Endothelial cell of umbilical vein (primary cell): ENCODE results near the gene FAM184B. TPM values are rescaled to one million over a fixed set of nuclear protein-coding genes. Genes with fewer than 3 reads are reported as not detected.

Experiments
- BruUV-seq: library from RNA; stranded (reverse); fragments of 400-500 nt; replicated peaks from 2 replicates; lab custom pipeline; 2021; lab: Mats Ljungman, UMichigan
- CTCF ChIA-PET: fragments of 300-600, 350-600 bp; sonication (Branson Sonifier 250); formaldehyde crosslinking; loops from one replicate; lab custom pipeline; 2021; ENCODE audit warnings: antibody characterized with exemption, inconsistent platforms; lab: Charles Lee
- POLR2A ChIA-PET: fragments of 300-600, 350-600 bp; sonication (Branson Sonifier 250); formaldehyde crosslinking; loops from one replicate; lab custom pipeline; 2021; ENCODE audit warnings: antibody characterized with exemption, inconsistent platforms; lab: Charles Lee
- DNase-seq: peaks from one replicate; pipeline ENCODE4 v3.0.0-alpha.2; 2011; ENCODE audit warnings: low read depth, low spot score
- FAIRE-seq: peaks from 2 replicates; lab custom pipeline; 2011; peaks lifted over from hg19 to GRCh38; lab: Jason Lieb, UNC
- H2AFZ ChIP-seq: 2 replicates; pipeline ENCODE4 v1.6.0; 2012; ENCODE audit warnings: low read depth, low read length, control low read depth, inconsistent platforms
- H3K27ac ChIP-seq: 2 replicates; pipeline ENCODE4 v1.5.1; 2011; ENCODE audit warnings: low read depth, mild to moderate bottlenecking, control low read depth, low read length, moderate library complexity; ENCODE audit not compliant: insufficient read depth
- H3K27me3 ChIP-seq, 2 experiments: 2 replicates each; pipeline versions ENCODE4 v1.6.0 to v1.6.1; 2011; ENCODE audit warnings: low read length in 2 of 2, mixed read lengths in 1 of 2; ENCODE audit not compliant: control insufficient read depth in 2 of 2, insufficient read depth in 2 of 2
- H3K36me3 ChIP-seq, 2 experiments: 2 replicates in 1 of 2; 3 replicates in 1 of 2; pipeline ENCODE4 v1.5.1; 2011; ENCODE audit warnings: low read length in 2 of 2, mild to moderate bottlenecking in 1 of 2, moderate library complexity in 1 of 2; ENCODE audit not compliant: control insufficient read depth in 2 of 2, insufficient read depth in 2 of 2; ENCODE audit errors: extremely low read depth in 1 of 2
- H3K4me1 ChIP-seq: 3 replicates; pipeline ENCODE4 v1.5.1; 2011; ENCODE audit warnings: mild to moderate bottlenecking, low read length; ENCODE audit not compliant: control insufficient read depth, insufficient read depth; ENCODE audit errors: extremely low read depth
- H3K4me2 ChIP-seq: 2 replicates; pipeline ENCODE4 v1.6.1; 2011; ENCODE audit warnings: low read length, control low read depth, mixed read lengths; ENCODE audit not compliant: insufficient read depth
- H3K4me3 ChIP-seq, 3 experiments: fragments of 200-600 bp in 1 of 3; sonication (generic), shearing (Covaris generic) in 1 of 3; replicated peaks in 1 of 3; 2 replicates each; pipeline ENCODE4 v1.5.1; 2011 to 2016; ENCODE audit warnings: control low read depth in 3 of 3, low read length in 3 of 3, mild to moderate bottlenecking in 2 of 3, inconsistent platforms in 1 of 3, low read depth in 1 of 3, moderate library complexity in 1 of 3; ENCODE audit not compliant: insufficient read depth in 1 of 3
- H3K79me2 ChIP-seq: 2 replicates; pipeline ENCODE4 v1.6.0; 2012; ENCODE audit warnings: low read length, inconsistent platforms; ENCODE audit not compliant: control insufficient read depth, insufficient read depth
- H3K9ac ChIP-seq: replicated peaks from 2 replicates; pipeline ENCODE3; 2011; ENCODE audit warnings: low read length, control low read depth; ENCODE audit not compliant: insufficient read depth; ENCODE audit errors: extremely low read depth
- H3K9me1 ChIP-seq: replicated peaks from 3 replicates; pipeline ENCODE4 v1.6.0; 2011; ENCODE audit warnings: mild to moderate bottlenecking, low read length; ENCODE audit not compliant: control insufficient read depth, insufficient read depth; ENCODE audit errors: extremely low read depth
- H3K9me3 ChIP-seq: replicated peaks from 2 replicates; pipeline ENCODE4 v1.5.1; 2012; ENCODE audit warnings: low read length, inconsistent platforms; ENCODE audit not compliant: control insufficient read depth, insufficient read depth
- H4K20me1 ChIP-seq: replicated peaks from 2 replicates; pipeline ENCODE3; 2011; ENCODE audit warnings: mild to moderate bottlenecking, low read length; ENCODE audit not compliant: control insufficient read depth, insufficient read depth; ENCODE audit errors: extremely low read depth
- EZH2 ChIP-seq: IDR thresholded peaks from 2 replicates; pipeline ENCODE4 v1.6.1; 2012; ENCODE audit warnings: borderline replicate concordance, low read depth, mild to moderate bottlenecking, moderate library complexity, low read length, inconsistent platforms; ENCODE audit not compliant: severe bottlenecking
- FOS ChIP-seq: IDR thresholded peaks from 2 replicates; pipeline ENCODE4 v1.6.1; 2011; ENCODE audit warnings: mild to moderate bottlenecking, low read length, moderate library complexity, borderline replicate concordance; ENCODE audit not compliant: insufficient read depth
- GATA2 ChIP-seq: IDR thresholded peaks from 2 replicates; pipeline ENCODE4 v1.7.0; 2011; ENCODE audit warnings: low read depth, mild to moderate bottlenecking, moderate library complexity, mixed read lengths, low read length; ENCODE audit not compliant: insufficient read length, insufficient read depth
- JUN ChIP-seq: IDR thresholded peaks from 2 replicates; pipeline ENCODE4 v1.6.1; 2011; ENCODE audit warnings: borderline replicate concordance, low read depth; ENCODE audit not compliant: insufficient read length, insufficient read depth
- MYC ChIP-seq: IDR thresholded peaks from one replicate; pipeline ENCODE4 v1.6.1; 2011; ENCODE audit warnings: mild to moderate bottlenecking, low read depth, low read length
- POLR2A ChIP-seq: IDR thresholded peaks from 2 replicates; pipeline ENCODE4 v1.6.1; 2012; ENCODE audit warnings: low read depth, mild to moderate bottlenecking, control low read depth, low read length
- POLR2AphosphoS5 ChIP-seq: IDR thresholded peaks from 2 replicates; pipeline ENCODE4 v1.6.1; 2012; ENCODE audit warnings: low read depth, mild to moderate bottlenecking, control low read depth, low read length, moderate library complexity; ENCODE audit not compliant: insufficient read depth
- dilution Hi-C: fragments of 300-500 bp; cut with MboI; formaldehyde crosslinking; loops from one replicate; pipeline ENCODE4 v1.15.0; 2019; ENCODE audit warnings: low sequenced_read_pairs; ENCODE audit not compliant: extremely low pct_ligation_motif_present
- intact Hi-C: fragments of 100-400 bp; cut with micrococcal nuclease; formaldehyde crosslinking; loops from one replicate; pipeline ENCODE4 v1.10.0; 2022
- polyA plus RNA-seq, 4 experiments: library from polyadenylated mRNA; depleted of rRNA in 3 of 4; stranded (reverse) in 3 of 4; unstranded in 1 of 4; fragments of >200 nt; gene quantifications; 2 replicates each; pipeline versions ENCODE4 v1.2.1 to v1.2.3, GENCODE V29; 2011 to 2012; ENCODE audit warnings: missing spikeins in 1 of 4
- total RNA-seq: library from RNA; stranded (reverse); gene quantifications from 2 replicates; pipeline ENCODE4 v1.2.3, GENCODE V29; 2021
- TF ChIP-seq, protein P1 (sequence below), 2 donors: IDR thresholded peaks; 1 replicate in 1 of 2; 2 replicates in 1 of 2; pipeline ENCODE4 v1.5.1; 2011; ENCODE audit warnings: low read length in 2 of 2, mild to moderate bottlenecking in 2 of 2, moderate library complexity in 2 of 2, control low read depth in 1 of 2, inconsistent platforms in 1 of 2, low read depth in 1 of 2; ENCODE audit not compliant: insufficient read depth in 1 of 2; ENCODE audit errors: extremely low read depth in 1 of 2
- TF ChIP-seq, protein P2 (sequence below): IDR thresholded peaks from 2 replicates; pipeline ENCODE4 v1.6.1; 2011; ENCODE audit not compliant: insufficient read depth, insufficient read length

The FAM184B gene
- total and polyA plus RNA-seq, 2 donors (not counting 3 experiments of a cell fraction or from before 2014, with no cell fraction given) = not detected

DNA sequence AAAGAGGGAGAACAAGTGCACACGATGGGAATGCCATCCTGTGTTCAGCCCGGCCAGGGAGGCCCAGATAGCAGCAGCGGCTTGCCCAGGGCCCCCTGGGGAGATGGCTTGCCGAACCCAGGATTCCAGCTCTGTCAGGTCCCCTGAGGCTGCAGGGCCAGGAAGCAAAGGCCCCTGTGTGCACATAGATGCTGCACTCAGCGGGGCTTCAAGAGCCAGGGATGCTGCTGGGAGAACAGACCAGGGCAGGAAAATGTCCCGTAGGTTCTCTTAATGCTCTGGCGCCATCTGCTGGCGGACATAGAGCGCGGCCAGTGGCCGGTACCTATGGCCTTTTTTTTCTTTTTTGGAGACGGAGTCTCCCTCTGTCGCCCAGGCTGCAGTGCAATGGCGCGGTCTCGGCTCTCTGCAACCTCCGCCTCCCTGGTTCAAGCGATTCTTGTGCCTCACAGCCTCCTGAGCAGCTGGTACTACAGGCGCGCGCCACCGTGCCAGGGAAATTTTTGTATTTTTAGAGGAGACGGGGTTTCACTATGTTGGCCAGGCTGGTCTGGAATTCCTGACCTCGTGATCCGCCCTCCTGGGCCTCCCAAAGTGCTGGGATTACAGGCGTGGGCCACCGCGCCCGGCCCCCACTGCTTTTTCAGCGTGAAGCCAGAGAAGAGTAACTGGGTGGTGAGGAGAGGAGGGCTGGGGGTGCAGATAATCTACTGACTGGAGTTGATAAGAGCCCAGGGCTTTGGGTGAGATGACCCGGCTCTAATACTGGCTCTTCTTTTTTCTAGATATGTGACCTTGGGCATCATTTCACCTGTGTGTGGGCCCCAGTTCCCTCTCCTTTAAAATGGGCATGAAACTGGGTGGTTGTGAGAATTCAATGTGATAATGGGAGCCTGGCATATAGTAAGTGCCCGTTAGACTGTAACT is 144.5 kb downstream of the FAM184B start:
- DNase-seq (peak; percentile 56), FAIRE-seq (peak; percentile 92)
- Histone ChIP-seq H3K36me3 (peaks cover 9 to 17% of the 10 kb centered on the region in 2 experiments), H2AFZ (no peak overlapping the region), H3K9ac (no peak overlapping the region), H3K79me2 (no peaks in the 10 kb centered on the region), H3K27me3 (no peaks in the 10 kb centered on the region), H4K20me1 (no peaks in the 10 kb centered on the region), H3K4me1 (no peaks in the 10 kb centered on the region), H3K9me3 (no peaks in the 10 kb centered on the region), H3K27ac (no peak overlapping the region), H3K4me3 (no peak overlapping the region), H3K9me1 (no peaks in the 10 kb centered on the region), H3K4me2 (no peak overlapping the region)
- no TSS peak for BruUV-seq
- POLR2A ChIA-PET = no interaction called here
- dilution Hi-C loops (no loop called here), intact Hi-C loops (loop anchor here (1.0 to 5.0 kb wide), 5 partner anchors 22 to 956 kb away; partner anchors contain the start of genes DCAF16, MED28 and NCAPG)
- CTCF ChIA-PET = interaction anchor here (0.8 to 3.3 kb wide), 8 partner anchors 20 to 164 kb away, joined by 3 to 35 read pairs (median 4); partner anchors contain the start of genes LAP3 and MED28
- TF ChIP-seq GATA2 = no peak
- TF ChIP-seq, protein P1, sequence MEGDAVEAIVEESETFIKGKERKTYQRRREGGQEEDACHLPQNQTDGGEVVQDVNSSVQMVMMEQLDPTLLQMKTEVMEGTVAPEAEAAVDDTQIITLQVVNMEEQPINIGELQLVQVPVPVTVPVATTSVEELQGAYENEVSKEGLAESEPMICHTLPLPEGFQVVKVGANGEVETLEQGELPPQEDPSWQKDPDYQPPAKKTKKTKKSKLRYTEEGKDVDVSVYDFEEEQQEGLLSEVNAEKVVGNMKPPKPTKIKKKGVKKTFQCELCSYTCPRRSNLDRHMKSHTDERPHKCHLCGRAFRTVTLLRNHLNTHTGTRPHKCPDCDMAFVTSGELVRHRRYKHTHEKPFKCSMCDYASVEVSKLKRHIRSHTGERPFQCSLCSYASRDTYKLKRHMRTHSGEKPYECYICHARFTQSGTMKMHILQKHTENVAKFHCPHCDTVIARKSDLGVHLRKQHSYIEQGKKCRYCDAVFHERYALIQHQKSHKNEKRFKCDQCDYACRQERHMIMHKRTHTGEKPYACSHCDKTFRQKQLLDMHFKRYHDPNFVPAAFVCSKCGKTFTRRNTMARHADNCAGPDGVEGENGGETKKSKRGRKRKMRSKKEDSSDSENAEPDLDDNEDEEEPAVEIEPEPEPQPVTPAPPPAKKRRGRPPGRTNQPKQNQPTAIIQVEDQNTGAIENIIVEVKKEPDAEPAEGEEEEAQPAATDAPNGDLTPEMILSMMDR (IDR thresholded peaks at IDR 0.05; ENCODE audit: extremely low read depth in 1 of 2, insufficient read depth in 1 of 2, low read depth in 1 of 2, low read length in 2 of 2) = peak; percentile 79 to 93

GRCh38 chr4:17636341-17636695 is 145.1 kb downstream of the FAM184B start:
- DNase-seq (no peak), FAIRE-seq (no peak)
- Histone ChIP-seq H2AFZ (no peak overlapping the region), H3K79me2 (no peaks in the 10 kb centered on the region), H3K9ac (no peak overlapping the region), H4K20me1 (no peaks in the 10 kb centered on the region), H3K9me1 (no peaks in the 10 kb centered on the region), H3K4me3 (no peak overlapping the region), H3K9me3 (no peaks in the 10 kb centered on the region), H3K36me3 (peaks cover 14 to 17% of the 10 kb centered on the region in 2 experiments), H3K4me1 (no peaks in the 10 kb centered on the region), H3K27ac (no peak overlapping the region), H3K4me2 (no peak overlapping the region), H3K27me3 (no peaks in the 10 kb centered on the region)
- intact Hi-C loops = loop anchor here (1.0 to 5.0 kb wide), 4 partner anchors 22 to 956 kb away; partner anchors contain the start of genes DCAF16, MED28 and NCAPG
- dilution Hi-C loops = no loop called here
- ChIA-PET POLR2A (no interaction called here), CTCF (interaction anchor here (0.8 to 3.3 kb wide), 9 partner anchors 19 to 164 kb away, joined by 3 to 35 read pairs (median 4); partner anchors contain the start of genes LAP3 and MED28)
- TF ChIP-seq, protein P1 (IDR thresholded peaks at IDR 0.05; ENCODE audit: extremely low read depth in 1 of 2, insufficient read depth in 1 of 2, low read depth in 1 of 2, low read length in 2 of 2) = no peak
- TF ChIP-seq JUN (no peak), GATA2 (no peak), MYC (no peak), POLR2A (no peak), POLR2AphosphoS5 (no peak), EZH2 (no peak), FOS (no peak)
- TF ChIP-seq, protein P2, sequence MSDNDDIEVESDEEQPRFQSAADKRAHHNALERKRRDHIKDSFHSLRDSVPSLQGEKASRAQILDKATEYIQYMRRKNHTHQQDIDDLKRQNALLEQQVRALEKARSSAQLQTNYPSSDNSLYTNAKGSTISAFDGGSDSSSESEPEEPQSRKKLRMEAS = no peak
- no TSS peak for BruUV-seq
